H1 (cell line): ENCODE data around the gene KRTAP12-2. TPM values are rescaled to one million over a fixed set of nuclear protein-coding genes. Genes with fewer than 3 reads are reported as not detected.
A peak's percentile ranks its signal among the peaks of the same experiment; 100 is the strongest.

Experiments used
- CTCF ChIA-PET: fragments of 300-600 bp; sonication (Branson Sonifier 250); formaldehyde crosslinking; loops from one replicate; lab custom pipeline; 2021; ENCODE audit not compliant: partially characterized antibody; lab: Charles Lee
- POLR2A ChIA-PET: fragments of 300-600 bp; sonication (Branson Sonifier 250); formaldehyde crosslinking; loops from one replicate; lab custom pipeline; 2021; ENCODE audit warnings: inconsistent platforms; ENCODE audit not compliant: partially characterized antibody; lab: Charles Lee
- DNase-seq, 2 experiments: peaks; one replicate each; pipeline versions ENCODE4 v3.0.0 to v3.0.0-alpha.2; 2010 to 2022; ENCODE audit warnings: low spot score in 2 of 2, low read depth in 1 of 2, mixed read lengths in 1 of 2
- FAIRE-seq: peaks from 2 replicates; lab custom pipeline; 2011; peaks lifted over from hg19 to GRCh38; lab: Jason Lieb, UNC
- H2AFZ ChIP-seq: 2 replicates; pipeline ENCODE4 v1.8.1; 2012; ENCODE audit warnings: low read length, inconsistent platforms
- H2AK5ac ChIP-seq: 2 replicates; pipeline ENCODE4 v1.6.1; 2013; ENCODE audit warnings: low read depth, low read length
- H2BK120ac ChIP-seq: replicated peaks from 2 replicates; pipeline ENCODE3; 2013; ENCODE audit warnings: low read depth, low read length, inconsistent platforms
- H2BK12ac ChIP-seq: 2 replicates; pipeline ENCODE4 v1.6.1; 2013; ENCODE audit warnings: low read depth, low read length
- H2BK15ac ChIP-seq: 2 replicates; pipeline ENCODE4 v1.6.1; 2013; ENCODE audit warnings: low read length
- H2BK20ac ChIP-seq: 2 replicates; pipeline ENCODE4 v1.6.1; 2013; ENCODE audit warnings: low read length
- H2BK5ac ChIP-seq: 2 replicates; pipeline ENCODE4 v1.6.1; 2013; ENCODE audit warnings: low read depth, low read length
- H3K14ac ChIP-seq: 2 replicates; pipeline ENCODE4 v1.6.1; 2013; ENCODE audit warnings: inconsistent platforms; ENCODE audit not compliant: insufficient read length
- H3K18ac ChIP-seq: 2 replicates; pipeline ENCODE4 v1.6.1; 2013; ENCODE audit warnings: low read length; ENCODE audit errors: extremely low read depth
- H3K23ac ChIP-seq: 2 replicates; pipeline ENCODE4 v1.6.1; 2013; ENCODE audit warnings: inconsistent platforms; ENCODE audit not compliant: insufficient read length
- H3K23me2 ChIP-seq: 2 replicates; pipeline ENCODE4 v1.6.1; 2013; ENCODE audit warnings: low read depth, low read length
- H3K27ac ChIP-seq: 2 replicates; pipeline ENCODE4 v1.6.1; 2011; ENCODE audit warnings: low read depth, low read length, inconsistent platforms
- H3K27me3 ChIP-seq, 4 experiments: replicated peaks in 1 of 4; 1 replicate in 1 of 4; 2 replicates in 3 of 4; pipeline versions ENCODE4 v1.6.1 to v1.8.1; 2011 to 2013; ENCODE audit warnings: low read length in 3 of 4, mild to moderate bottlenecking in 3 of 4, inconsistent platforms in 2 of 4, mixed read lengths in 2 of 4, moderate library complexity in 1 of 4; ENCODE audit not compliant: control insufficient read depth in 3 of 4, insufficient read depth in 3 of 4; ENCODE audit errors: extremely low read depth in 1 of 4
- H3K36me3 ChIP-seq, 4 experiments: 2 replicates each; pipeline versions ENCODE4 v1.6.1 to v1.8.1; 2011 to 2013; ENCODE audit warnings: mild to moderate bottlenecking in 4 of 4, low read length in 3 of 4, moderate library complexity in 2 of 4, control low read depth in 1 of 4, inconsistent platforms in 1 of 4; ENCODE audit not compliant: insufficient read depth in 4 of 4, control insufficient read depth in 2 of 4
- H3K4ac ChIP-seq: replicated peaks from 2 replicates; pipeline ENCODE3; 2013; ENCODE audit warnings: low read length, low read depth, mixed read lengths, inconsistent platforms; ENCODE audit not compliant: insufficient read length
- H3K4me1 ChIP-seq, 4 experiments: replicated peaks in 1 of 4; 1 replicate in 1 of 4; 2 replicates in 3 of 4; pipeline versions ENCODE4 v1.6.1 to v1.8.1; 2011 to 2013; ENCODE audit warnings: low read length in 3 of 4, inconsistent platforms in 2 of 4, mixed read lengths in 1 of 4; ENCODE audit not compliant: insufficient read depth in 4 of 4, control insufficient read depth in 3 of 4
- H3K4me2 ChIP-seq, 2 experiments: 2 replicates each; pipeline versions ENCODE4 v1.6.1 to v1.8.1; 2011 to 2013; ENCODE audit warnings: low read depth in 2 of 2, low read length in 2 of 2, control low read depth in 1 of 2, inconsistent platforms in 1 of 2, mild to moderate bottlenecking in 1 of 2; ENCODE audit not compliant: insufficient read depth in 1 of 2
- H3K4me3 ChIP-seq, 4 experiments: fragments of 200-600, 300-600 bp in 1 of 4; sonication (generic), shearing (Covaris generic), sonication (Bioruptor Twin) in 1 of 4; 2 replicates each; pipeline versions ENCODE4 v1.5.1 to v1.8.1; 2011 to 2016; ENCODE audit warnings: low read length in 4 of 4, low read depth in 3 of 4, control low read depth in 2 of 4, inconsistent platforms in 2 of 4, mild to moderate bottlenecking in 2 of 4, mixed read lengths in 1 of 4, moderate library complexity in 1 of 4; ENCODE audit not compliant: insufficient read depth in 2 of 4; ENCODE audit errors: extremely low read depth in 1 of 4
- H3K56ac ChIP-seq: replicated peaks from 2 replicates; pipeline ENCODE3; 2013; ENCODE audit warnings: low read depth, mild to moderate bottlenecking, mixed read lengths, low read length, inconsistent platforms; ENCODE audit not compliant: insufficient read length
- H3K79me1 ChIP-seq: 2 replicates; pipeline ENCODE4 v1.6.1; 2013; ENCODE audit warnings: low read depth, low read length, control low read depth
- H3K79me2 ChIP-seq, 2 experiments: 2 replicates each; pipeline versions ENCODE4 v1.6.1 to v1.8.1; 2012 to 2013; ENCODE audit warnings: low read length in 2 of 2, mild to moderate bottlenecking in 2 of 2, inconsistent platforms in 1 of 2; ENCODE audit not compliant: insufficient read depth in 2 of 2, control insufficient read depth in 1 of 2
- H3K9ac ChIP-seq, 4 experiments: replicated peaks in 1 of 4; 1 replicate in 1 of 4; 2 replicates in 3 of 4; pipeline versions ENCODE4 v1.6.1 to v1.8.1; 2011 to 2013; ENCODE audit warnings: low read depth in 3 of 4, low read length in 3 of 4, control low read depth in 2 of 4, mild to moderate bottlenecking in 2 of 4, moderate library complexity in 2 of 4, inconsistent platforms in 1 of 4; ENCODE audit errors: extremely low read depth in 1 of 4
- H3K9me3 ChIP-seq, 2 experiments: 2 replicates each; pipeline versions ENCODE4 v1.6.1 to v1.8.1; 2012 to 2013; ENCODE audit warnings: mild to moderate bottlenecking in 2 of 2, moderate library complexity in 2 of 2, control low read depth in 1 of 2, inconsistent platforms in 1 of 2, low read depth in 1 of 2, low read length in 1 of 2, mixed read lengths in 1 of 2; ENCODE audit not compliant: insufficient read depth in 2 of 2
- H4K20me1 ChIP-seq, 2 experiments: replicated peaks in 1 of 2; 2 replicates each; pipeline versions ENCODE3 to v1.8.1; 2011 to 2013; ENCODE audit warnings: inconsistent platforms in 2 of 2, low read length in 2 of 2, mild to moderate bottlenecking in 1 of 2; ENCODE audit not compliant: insufficient read depth in 2 of 2, control insufficient read depth in 1 of 2
- H4K5ac ChIP-seq: 2 replicates; pipeline ENCODE4 v1.6.1; 2013; ENCODE audit warnings: low read length, low read depth, mixed read lengths, inconsistent platforms; ENCODE audit not compliant: insufficient read length
- H4K8ac ChIP-seq: 2 replicates; pipeline ENCODE4 v1.8.0; 2013; ENCODE audit warnings: mild to moderate bottlenecking, moderate library complexity, low read length, inconsistent platforms; ENCODE audit not compliant: insufficient read depth; ENCODE audit errors: extremely low read depth
- H4K91ac ChIP-seq: replicated peaks from 2 replicates; pipeline ENCODE3; 2013; ENCODE audit warnings: low read length, mixed read lengths, inconsistent platforms; ENCODE audit not compliant: insufficient read length
- WGBS, 2 experiments: shearing (Covaris generic) in 1 of 2; methylation state at CpG; one replicate each; pipeline versions ENCODE4 v1.1.6 to v1.1.7; 2013 to 2015; ENCODE audit warnings: low lambda C conversion rate in 2 of 2, mixed read lengths in 2 of 2, inconsistent platforms in 1 of 2, low coverage in 1 of 2, missing lambda C conversion rate in 1 of 2; ENCODE audit not compliant: insufficient replicate concordance in 2 of 2, insufficient coverage in 1 of 2, insufficient read length in 1 of 2; ENCODE audit errors: extremely low coverage in 1 of 2, missing lambda C conversion rate in 1 of 2; 5-methylcytosine and 5-hydroxymethylcytosine counted together
- polyA plus RNA-seq, 7 experiments: library from polyadenylated mRNA; depleted of rRNA in 3 of 7; stranded (reverse) in 5 of 7; unstranded in 2 of 7; fragments of >200 nt in 5 of 7; fragments of 200-250 nt in 2 of 7; gene quantifications; 1 replicate in 5 of 7; 2 replicates in 1 of 7; 4 replicates in 1 of 7; pipeline versions ENCODE4 v1.2.1 to v1.2.3, GENCODE V29; 2011 to 2013; ENCODE audit warnings: missing spikeins in 2 of 7, mixed read lengths in 2 of 7
- total RNA-seq: library from RNA; stranded (reverse); fragmentation: NEBNext Ultra II Directional; extraction: Animal tissue kit (Norgen Biotek cat#: 25700); gene quantifications from 2 replicates; pipeline ENCODE4 v1.2.1, GENCODE V29; 2021

Gene KRTAP12-2
- total and polyA plus RNA-seq, 2 of the 8 experiments (the other 6 are each of a cell fraction or from before 2014, with no cell fraction given), result 0.50 TPM; not detected in 1

GRCh38 chr21:44658541-44658910 is 8.2 kb downstream of the KRTAP12-2 start:
- no peak overlapping the region for H3K23ac ChIP-seq
- H2AK5ac ChIP-seq, result no peak overlapping the region
- H3K14ac ChIP-seq, result no peak overlapping the region
- no peak overlapping the region for H2BK20ac ChIP-seq
- no peak for DNase-seq
- H3K9me3 ChIP-seq, result peaks cover 0 to 4% of the 10 kb centered on the region in 2 experiments; a peak in 2 of 4 replicates
- H3K4me1 ChIP-seq, result peaks cover 0 to 9% (median 3%) of the 10 kb centered on the region in 4 experiments; a peak in 5 of 7 replicates
- no peak overlapping the region for H4K91ac ChIP-seq
- ChIA-PET CTCF (no interaction called here), POLR2A (no interaction called here)
- H4K20me1 ChIP-seq, result no peaks in the 10 kb centered on the region
- no peak overlapping the region for H3K18ac ChIP-seq
- H2BK15ac ChIP-seq, result no peak overlapping the region
- H4K8ac ChIP-seq, result no peak overlapping the region
- peak overlapping the region; percentile 82; the same call in 1 of the 2 replicates for H2BK5ac ChIP-seq
- no peak overlapping the region for H4K5ac ChIP-seq
- no peak overlapping the region for H3K4me2 ChIP-seq
- no peaks in the 10 kb centered on the region for H3K79me2 ChIP-seq
- H3K27ac ChIP-seq, result no peak overlapping the region
- H3K27me3 ChIP-seq, result no peaks in the 10 kb centered on the region
- no peak overlapping the region for H3K4ac ChIP-seq
- no peak overlapping the region for H3K9ac ChIP-seq
- H2AFZ ChIP-seq, result no peak overlapping the region
- H2BK12ac ChIP-seq, result peak overlapping the region; percentile 92
- no peaks in the 10 kb centered on the region for H3K79me1 ChIP-seq
- no peaks in the 10 kb centered on the region for H3K23me2 ChIP-seq
- no peak for FAIRE-seq
- H3K4me3 ChIP-seq, result no peak overlapping the region
- H3K36me3 ChIP-seq, result no peaks in the 10 kb centered on the region
- H2BK120ac ChIP-seq, result no peak overlapping the region
- 89% methylated on average over 5 of the region's 5 CpGs; no CpG with 5 or more reads in 1 of the 2 experiments for WGBS, 2 experiments
- H3K56ac ChIP-seq, result no peak overlapping the region
